ENCODE results near the gene BCKDK. TPM values are rescaled to one million over a fixed set of nuclear protein-coding genes. Genes with fewer than 3 reads are reported as not detected.

Gene BCKDK
- total and polyA plus RNA-seq, 2 of the 13 experiments (the other 11 are each of a cell fraction or from before 2014, with no cell fraction given): 24.9 to 42.6 TPM

- WGBS (ENCODE audit: low lambda C conversion rate): 3% methylated on average over 7 of the region's 7 CpGs
- Histone ChIP-seq H3K4me3 (replicated peaks in 1 of 3; ENCODE audit: insufficient read depth in 1 of 3, low read depth in 2 of 3, low read length in 3 of 3) (peak overlapping the region; percentile 75 to 97 (median 90)), H3K79me2 (ENCODE audit: insufficient read depth, low read length) (peaks cover 37% of the 10 kb centered on the region), H4K20me1 (ENCODE audit: insufficient read depth, low read length) (no peaks in the 10 kb centered on the region), H3K4me2 (ENCODE audit: low read depth, low read length) (peak overlapping the region; percentile 93), H3K9me3 (ENCODE audit: low read length) (no peaks in the 10 kb centered on the region), H3K27ac (ENCODE audit: extremely low read length, insufficient read depth, low read length) (peak overlapping the region; percentile 83), H2AFZ (ENCODE audit: low read length) (no peak overlapping the region), H3K9ac (ENCODE audit: insufficient read depth, low read depth, low read length) (peak overlapping the region; percentile 88), H3K36me3 (replicated peaks in 1 of 2; ENCODE audit: control insufficient read depth in 1 of 2, insufficient read depth in 2 of 2, low read length in 2 of 2) (peaks cover 16 to 33% of the 10 kb centered on the region in 2 experiments; a peak in 4 of 5 replicates), H3K27me3 (ENCODE audit: control insufficient read depth in 1 of 2, insufficient read depth in 2 of 2, low read length in 2 of 2) (no peaks in the 10 kb centered on the region; a peak in 1 of 5 replicates), H3K4me1 (ENCODE audit: insufficient read depth, low read length) (peaks cover 22% of the 10 kb centered on the region)
- in situ Hi-C loops (cut with HindIII; ENCODE audit: extremely low pct_ligation_motif_present, low pct_unique_long_range_greater_than_20kb) (loop anchor here (5.0 kb wide), 2 partner anchors 42 to 87 kb away; partner anchors contain the start of genes HSD3B7 and STX4), intact Hi-C loops (cut with micrococcal nuclease; ENCODE audit: unreplicated experiment) (loop anchor here (1.0 to 2.0 kb wide), 4 partner anchors 20 to 77 kb away; partner anchors contain the start of genes STX4 and VKORC1)
- CTCF ChIA-PET (ENCODE audit: low intra/inter-chr PET ratio, low total read pairs): interaction anchor here (1.7 kb wide), 1 partner anchor 89 kb away, joined by 8 read pairs; the partner anchor contains the start of gene HSD3B7
- DNase-seq (ENCODE audit: low spot score) (no peak), FAIRE-seq (no peak), ATAC-seq (no peak)
- POLR2A ChIA-PET: interaction anchor here (1.0 to 2.4 kb wide), 25 partner anchors 10 to 638 kb away, joined by 3 to 56 read pairs (median 7); partner anchors contain the start of genes ARMC5, FUS, HSD3B7 and KAT8
- BruUV-seq (replicated peaks): no TSS peak
- TF ChIP-seq ZUFSP (CRISPR knock-in tag; IDR thresholded peaks at IDR 0.05; ENCODE audit: borderline replicate concordance): no peak
- no peak for TF ChIP-seq NFYC (CRISPR knock-in tag; IDR thresholded peaks at IDR 0.05)
- no peak for TF ChIP-seq NCOA2 (CRISPR knock-in tag; IDR thresholded peaks at IDR 0.05)
- TF ChIP-seq RERE (CRISPR knock-in tag; IDR thresholded peaks at IDR 0.05; ENCODE audit: low read depth): no peak
- TF ChIP-seq, protein P1, sequence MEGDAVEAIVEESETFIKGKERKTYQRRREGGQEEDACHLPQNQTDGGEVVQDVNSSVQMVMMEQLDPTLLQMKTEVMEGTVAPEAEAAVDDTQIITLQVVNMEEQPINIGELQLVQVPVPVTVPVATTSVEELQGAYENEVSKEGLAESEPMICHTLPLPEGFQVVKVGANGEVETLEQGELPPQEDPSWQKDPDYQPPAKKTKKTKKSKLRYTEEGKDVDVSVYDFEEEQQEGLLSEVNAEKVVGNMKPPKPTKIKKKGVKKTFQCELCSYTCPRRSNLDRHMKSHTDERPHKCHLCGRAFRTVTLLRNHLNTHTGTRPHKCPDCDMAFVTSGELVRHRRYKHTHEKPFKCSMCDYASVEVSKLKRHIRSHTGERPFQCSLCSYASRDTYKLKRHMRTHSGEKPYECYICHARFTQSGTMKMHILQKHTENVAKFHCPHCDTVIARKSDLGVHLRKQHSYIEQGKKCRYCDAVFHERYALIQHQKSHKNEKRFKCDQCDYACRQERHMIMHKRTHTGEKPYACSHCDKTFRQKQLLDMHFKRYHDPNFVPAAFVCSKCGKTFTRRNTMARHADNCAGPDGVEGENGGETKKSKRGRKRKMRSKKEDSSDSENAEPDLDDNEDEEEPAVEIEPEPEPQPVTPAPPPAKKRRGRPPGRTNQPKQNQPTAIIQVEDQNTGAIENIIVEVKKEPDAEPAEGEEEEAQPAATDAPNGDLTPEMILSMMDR (CRISPR knock-in tag; IDR thresholded peaks at IDR 0.05): 0 out of 2 replicates have a peak, but pooled peaks have one; percentile 31
- TF ChIP-seq ZNF430 (CRISPR knock-in tag; IDR thresholded peaks at IDR 0.05): no peak
- no peak for TF ChIP-seq SRSF4 (IDR thresholded peaks at IDR 0.05; ENCODE audit: low read depth, low read length, poor library complexity, severe bottlenecking)
- TF ChIP-seq ZFP90 (CRISPR knock-in tag; IDR thresholded peaks at IDR 0.05; ENCODE audit: borderline replicate concordance): no peak
- no peak for TF ChIP-seq LRRFIP1 (CRISPR knock-in tag; conservative IDR thresholded peaks at IDR 0.05)
- no peak for TF ChIP-seq SALL1 (CRISPR knock-in tag; IDR thresholded peaks at IDR 0.05)
- no peak for TF ChIP-seq GZF1 (CRISPR knock-in tag; IDR thresholded peaks at IDR 0.05)
- no peak for TF ChIP-seq ZMYM4 (CRISPR knock-in tag; IDR thresholded peaks at IDR 0.05)
Measured at GRCh38 chr16:31074814-31075183, 33.4 kb upstream of the BCKDK start.
